ENCODE data around the gene SLC5A6.

Gene SLC5A6

DNA sequence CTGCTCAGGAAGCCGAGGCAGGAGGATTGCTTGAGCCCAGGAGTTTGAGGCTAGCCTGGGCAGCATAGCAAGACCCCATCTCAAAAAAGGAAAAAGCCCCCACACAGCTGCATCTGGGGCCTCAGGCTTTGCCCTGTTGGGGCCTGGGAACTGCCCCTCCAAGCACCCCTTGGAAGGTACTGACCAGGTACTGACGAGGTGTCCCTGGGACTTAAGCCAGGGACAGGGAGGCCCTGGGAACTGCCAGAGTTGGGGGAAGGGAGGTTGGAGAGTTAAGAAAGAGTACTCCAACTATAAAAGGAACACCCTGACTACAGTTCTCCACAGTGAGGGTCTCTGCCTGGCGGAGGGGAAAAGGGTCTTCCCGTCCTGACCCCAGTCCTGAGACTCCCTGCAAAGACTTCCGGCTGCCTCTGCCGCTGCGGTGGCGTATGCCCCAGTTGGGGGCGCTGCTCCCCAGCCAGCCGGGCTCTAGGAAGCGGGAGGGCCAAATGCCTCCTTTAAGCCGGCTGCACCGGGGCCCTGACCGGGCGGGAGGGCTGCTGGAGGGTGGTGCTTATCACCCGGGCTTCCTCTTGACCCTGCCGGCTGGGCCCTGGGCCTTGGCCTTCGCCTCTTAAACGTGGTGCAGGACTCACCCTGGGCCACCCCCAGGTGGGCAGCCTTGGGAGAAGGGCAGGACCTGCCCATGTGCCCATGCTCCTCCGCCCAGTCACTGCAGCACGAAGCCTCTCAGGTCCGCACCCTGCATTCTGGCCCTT, 38.0 kb upstream of the SLC5A6 start:
- no peak for TF ChIP-seq POLR2A (IDR thresholded peaks at IDR 0.05; ENCODE audit: low read depth, low read length)
- TF ChIP-seq PAX5 (IDR thresholded peaks at IDR 0.05; ENCODE audit: insufficient read depth, low read length, severe bottlenecking): no peak
- no peak for TF ChIP-seq POLR2AphosphoS5 (IDR thresholded peaks at IDR 0.05; ENCODE audit: low read depth, low read length)
- no peak for TF ChIP-seq TAF1 (IDR thresholded peaks at IDR 0.05; ENCODE audit: low read depth, low read length)
- TF ChIP-seq SPI1 (IDR thresholded peaks at IDR 0.05; ENCODE audit: low read depth, low read length): no peak
- TF ChIP-seq POU2F2 (IDR thresholded peaks at IDR 0.05; ENCODE audit: low read depth, low read length): no peak
- DNase-seq (ENCODE audit: insufficient read length, low spot score) (peak; percentile 80), FAIRE-seq (peak; percentile 13)

DNA sequence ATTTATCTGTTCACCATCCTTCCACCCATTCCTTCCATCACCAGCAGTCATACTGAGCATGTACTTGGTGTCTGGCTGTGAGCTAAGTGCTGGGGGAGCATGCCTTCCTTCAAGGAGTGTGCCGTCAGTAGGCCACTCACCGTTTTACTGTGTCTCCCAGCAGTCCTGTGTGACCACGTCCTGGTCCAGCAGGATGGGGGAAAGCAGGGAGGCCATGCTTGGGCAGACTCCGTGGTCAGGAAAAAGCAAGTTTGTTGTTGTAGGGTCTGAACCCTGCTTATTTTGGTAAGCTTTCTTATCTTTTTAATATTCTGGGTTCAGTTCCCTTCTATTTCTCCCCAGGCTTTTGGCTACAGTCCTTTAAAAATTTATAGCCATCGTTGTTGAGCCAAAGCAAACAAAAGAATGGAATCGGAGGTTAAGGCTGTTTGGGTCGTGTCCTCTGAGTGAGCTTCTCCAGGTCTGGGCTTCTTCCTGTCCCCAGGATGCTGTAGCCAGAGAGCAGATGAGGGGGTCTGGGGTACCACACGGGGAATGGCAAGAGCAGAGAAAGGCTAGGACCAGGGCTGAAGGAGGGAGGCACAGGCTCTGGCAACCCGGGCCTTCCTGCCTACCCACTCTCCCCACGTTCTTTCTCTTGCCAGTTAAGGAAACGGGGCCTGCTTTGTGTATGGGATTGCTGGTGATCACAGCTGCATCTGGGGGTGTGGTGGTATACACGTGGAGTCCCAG, 37.3 kb upstream of the SLC5A6 start:
- FAIRE-seq: no peak

DNA sequence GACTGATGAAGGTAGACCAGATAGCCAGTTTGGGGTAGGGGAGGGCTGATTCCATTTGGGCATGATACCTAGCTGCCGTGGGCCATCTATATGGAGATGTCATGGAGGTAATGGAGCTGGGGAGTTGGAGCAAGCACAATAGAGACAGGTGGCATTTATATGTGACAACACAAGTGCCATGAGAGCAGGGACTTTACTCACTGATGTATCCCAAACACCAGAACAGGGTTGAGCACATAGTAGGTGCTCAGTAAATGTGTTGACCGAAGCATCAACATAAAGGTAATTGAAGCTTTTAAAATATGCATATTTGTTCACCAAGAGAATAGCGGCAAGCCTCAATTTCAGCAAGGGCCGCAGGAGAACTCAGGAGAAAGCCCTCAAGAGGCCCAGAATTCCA, 35.8 kb upstream of the SLC5A6 start:
- FAIRE-seq: no peak
- no peak for TF ChIP-seq POLR2A (IDR thresholded peaks at IDR 0.05; ENCODE audit: low read depth, low read length)
- TF ChIP-seq POU2F2 (IDR thresholded peaks at IDR 0.05; ENCODE audit: low read depth, low read length): no peak
- no peak for TF ChIP-seq TAF1 (IDR thresholded peaks at IDR 0.05; ENCODE audit: low read depth, low read length)
- no peak for TF ChIP-seq SPI1 (IDR thresholded peaks at IDR 0.05; ENCODE audit: low read depth, low read length)
- no peak for TF ChIP-seq PAX5 (IDR thresholded peaks at IDR 0.05; ENCODE audit: insufficient read depth, low read length, severe bottlenecking)
- no peak for TF ChIP-seq POLR2AphosphoS5 (IDR thresholded peaks at IDR 0.05; ENCODE audit: low read depth, low read length)
- no peak for DNase-seq (ENCODE audit: insufficient read length, low spot score)

More for the DNA sequence above, 37.3 kb upstream of the SLC5A6 start:
- DNase-seq (ENCODE audit: insufficient read length, low spot score): no peak
- no peak for TF ChIP-seq SPI1 (IDR thresholded peaks at IDR 0.05; ENCODE audit: low read depth, low read length)
- TF ChIP-seq POLR2AphosphoS5 (IDR thresholded peaks at IDR 0.05; ENCODE audit: low read depth, low read length): no peak
- TF ChIP-seq POLR2A (IDR thresholded peaks at IDR 0.05; ENCODE audit: low read depth, low read length): no peak
- TF ChIP-seq TAF1 (IDR thresholded peaks at IDR 0.05; ENCODE audit: low read depth, low read length): no peak
- no peak for TF ChIP-seq PAX5 (IDR thresholded peaks at IDR 0.05; ENCODE audit: insufficient read depth, low read length, severe bottlenecking)
- no peak for TF ChIP-seq POU2F2 (IDR thresholded peaks at IDR 0.05; ENCODE audit: low read depth, low read length)

DNA sequence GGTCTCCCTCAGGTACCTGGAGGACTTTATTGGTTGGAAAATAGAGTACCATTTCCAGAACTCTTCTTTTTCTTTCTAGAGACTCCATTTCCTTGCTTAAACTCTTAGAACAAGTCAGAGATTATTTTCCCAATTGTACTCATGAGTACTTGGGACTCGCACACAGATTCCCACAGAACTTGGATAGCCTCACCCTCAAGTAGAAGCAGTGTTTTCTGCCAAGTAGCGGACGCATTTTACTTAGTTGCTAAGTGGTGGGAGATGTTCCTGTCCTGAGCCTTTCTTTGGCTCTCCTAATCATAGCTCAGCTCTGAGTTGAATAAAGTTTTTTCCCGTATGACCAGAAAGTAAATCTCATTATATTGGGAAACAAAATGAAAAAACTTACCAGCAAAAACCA, 33.6 kb upstream of the SLC5A6 start:
- no peak for TF ChIP-seq POLR2A (IDR thresholded peaks at IDR 0.05; ENCODE audit: low read depth, low read length)
- no peak for TF ChIP-seq POU2F2 (IDR thresholded peaks at IDR 0.05; ENCODE audit: low read depth, low read length)
- FAIRE-seq: no peak
- no peak for DNase-seq (ENCODE audit: insufficient read length, low spot score)

DNA sequence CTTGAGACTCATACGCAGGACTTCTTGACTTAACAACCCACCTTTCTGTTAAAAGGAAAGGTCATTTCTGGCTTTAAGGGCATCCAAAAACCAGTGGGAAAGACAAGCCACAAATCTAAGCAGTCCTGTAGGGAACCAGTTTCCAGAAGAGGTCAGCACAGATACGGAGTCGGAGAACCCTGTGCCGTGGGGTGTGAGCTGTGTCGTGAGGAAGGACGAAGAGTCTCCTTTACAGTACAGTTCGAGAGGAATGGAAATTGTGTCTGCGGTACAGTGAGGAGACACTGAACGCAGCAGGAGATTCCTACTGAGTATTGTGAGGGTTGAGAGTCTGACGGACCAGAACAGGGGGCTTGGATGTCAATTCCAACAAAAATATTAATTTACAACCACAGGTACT, 33.0 kb upstream of the SLC5A6 start:
- FAIRE-seq (no peak), DNase-seq (ENCODE audit: insufficient read length, low spot score) (no peak)
- TF ChIP-seq TAF1 (IDR thresholded peaks at IDR 0.05; ENCODE audit: low read depth, low read length) (no peak), POLR2AphosphoS5 (IDR thresholded peaks at IDR 0.05; ENCODE audit: low read depth, low read length) (0 out of 2 replicates have a peak, but pooled peaks have one; percentile 1)

DNA sequence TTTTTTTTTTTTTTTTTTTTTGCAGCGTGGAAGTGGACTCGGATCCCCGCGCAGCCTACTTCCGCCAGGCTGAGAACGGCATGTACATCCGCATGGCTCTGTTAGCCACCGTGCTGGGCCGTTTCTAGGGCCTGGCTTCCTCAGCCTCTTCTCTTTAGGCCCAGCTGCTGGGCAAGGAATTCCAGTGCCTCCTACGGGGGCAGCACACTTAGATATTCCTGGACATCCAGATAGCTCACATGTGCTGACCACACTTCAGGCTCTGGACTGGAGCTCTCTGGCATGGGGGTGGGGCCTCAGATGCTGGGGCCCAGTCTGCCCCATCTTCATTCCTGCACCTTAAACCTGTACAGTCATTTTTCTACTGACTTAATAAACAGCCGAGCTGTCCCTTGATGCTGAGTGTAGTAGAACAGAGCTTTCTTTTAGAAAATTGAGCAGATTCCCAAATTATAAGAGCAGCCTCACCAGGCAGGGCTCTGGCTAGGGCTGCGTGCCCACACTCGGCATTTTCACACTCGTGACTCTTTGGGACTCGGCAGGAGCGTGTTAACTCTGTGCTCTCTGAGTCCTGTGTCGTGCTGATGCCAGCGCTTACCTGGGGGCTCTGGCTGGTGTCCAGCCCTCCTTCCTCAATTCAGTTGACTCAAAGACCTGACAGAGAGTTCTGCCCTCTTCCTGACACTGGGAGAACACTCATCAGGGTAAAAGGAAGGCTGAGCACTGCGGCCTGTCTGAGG, 31.5 kb upstream of the SLC5A6 start:
- FAIRE-seq: no peak
- DNase-seq (ENCODE audit: insufficient read length, low spot score): no peak
- TF ChIP-seq POLR2AphosphoS5 (IDR thresholded peaks at IDR 0.05; ENCODE audit: low read depth, low read length) (no peak), TAF1 (IDR thresholded peaks at IDR 0.05; ENCODE audit: low read depth, low read length) (no peak), SPI1 (IDR thresholded peaks at IDR 0.05; ENCODE audit: low read depth, low read length) (no peak), POLR2A (IDR thresholded peaks at IDR 0.05; ENCODE audit: low read depth, low read length) (no peak), PAX5 (IDR thresholded peaks at IDR 0.05; ENCODE audit: insufficient read depth, low read length, severe bottlenecking) (no peak), POU2F2 (IDR thresholded peaks at IDR 0.05; ENCODE audit: low read depth, low read length) (no peak)

DNA sequence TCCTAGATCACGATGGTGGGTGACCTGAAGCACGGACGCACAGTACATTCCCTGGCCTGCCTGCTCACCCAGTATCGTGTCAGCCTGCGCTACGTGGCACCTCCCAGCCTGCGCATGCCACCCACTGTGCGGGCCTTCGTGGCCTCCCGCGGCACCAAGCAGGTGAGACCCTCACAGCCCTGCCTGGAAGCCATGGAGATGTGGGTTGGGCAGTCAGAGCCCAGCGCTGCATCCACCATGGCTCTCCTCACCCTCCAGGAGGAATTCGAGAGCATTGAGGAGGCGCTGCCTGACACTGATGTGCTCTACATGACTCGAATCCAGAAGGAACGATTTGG, 30.5 kb upstream of the SLC5A6 start:
- no peak for FAIRE-seq
- TF ChIP-seq PAX5 (IDR thresholded peaks at IDR 0.05; ENCODE audit: insufficient read depth, low read length, severe bottlenecking) (no peak), POU2F2 (IDR thresholded peaks at IDR 0.05; ENCODE audit: low read depth, low read length) (no peak), TAF1 (IDR thresholded peaks at IDR 0.05; ENCODE audit: low read depth, low read length) (no peak), POLR2A (IDR thresholded peaks at IDR 0.05; ENCODE audit: low read depth, low read length) (no peak), SPI1 (IDR thresholded peaks at IDR 0.05; ENCODE audit: low read depth, low read length) (no peak), POLR2AphosphoS5 (IDR thresholded peaks at IDR 0.05; ENCODE audit: low read depth, low read length) (no peak)
- no peak for DNase-seq (ENCODE audit: insufficient read length, low spot score)

DNA sequence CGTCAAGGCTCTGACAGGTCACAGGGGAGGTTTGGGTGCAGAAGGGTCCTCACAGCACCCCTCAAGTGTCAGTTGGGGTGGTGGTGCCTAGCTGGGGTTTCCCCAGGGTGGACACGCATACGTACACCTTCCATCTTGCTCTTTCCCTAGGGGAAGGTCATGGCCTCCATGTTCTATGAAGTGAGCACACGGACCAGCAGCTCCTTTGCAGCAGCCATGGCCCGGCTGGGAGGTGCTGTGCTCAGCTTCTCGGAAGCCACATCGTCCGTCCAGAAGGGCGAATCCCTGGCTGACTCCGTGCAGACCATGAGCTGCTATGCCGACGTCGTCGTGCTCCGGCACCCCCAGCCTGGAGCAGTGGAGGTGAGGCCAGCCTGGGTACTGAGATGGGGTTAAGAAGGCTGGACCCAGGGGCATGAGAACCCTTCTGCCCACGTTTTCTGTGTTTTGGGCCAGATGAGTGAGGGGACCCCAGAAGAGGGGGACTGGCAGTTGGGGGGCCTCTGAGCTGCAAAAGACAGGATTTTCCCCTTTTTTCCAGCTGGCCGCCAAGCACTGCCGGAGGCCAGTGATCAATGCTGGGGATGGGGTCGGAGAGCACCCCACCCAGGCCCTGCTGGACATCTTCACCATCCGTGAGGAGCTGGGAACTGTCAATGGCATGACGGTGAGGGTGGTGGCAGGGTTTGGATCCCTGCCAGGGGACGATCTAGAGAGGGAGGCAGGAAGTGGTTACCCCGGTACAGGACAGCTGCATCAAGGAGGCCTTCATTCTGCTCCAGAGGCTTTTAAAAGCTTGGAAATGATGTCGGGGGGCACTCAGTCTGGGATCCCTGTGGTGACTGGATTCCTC, 29.9 kb upstream of the SLC5A6 start:
- TF ChIP-seq PAX5 (IDR thresholded peaks at IDR 0.05; ENCODE audit: insufficient read depth, low read length, severe bottlenecking) (no peak), TAF1 (IDR thresholded peaks at IDR 0.05; ENCODE audit: low read depth, low read length) (no peak), POLR2AphosphoS5 (IDR thresholded peaks at IDR 0.05; ENCODE audit: low read depth, low read length) (no peak)
- DNase-seq (ENCODE audit: insufficient read length, low spot score) (no peak), FAIRE-seq (no peak)

DNA sequence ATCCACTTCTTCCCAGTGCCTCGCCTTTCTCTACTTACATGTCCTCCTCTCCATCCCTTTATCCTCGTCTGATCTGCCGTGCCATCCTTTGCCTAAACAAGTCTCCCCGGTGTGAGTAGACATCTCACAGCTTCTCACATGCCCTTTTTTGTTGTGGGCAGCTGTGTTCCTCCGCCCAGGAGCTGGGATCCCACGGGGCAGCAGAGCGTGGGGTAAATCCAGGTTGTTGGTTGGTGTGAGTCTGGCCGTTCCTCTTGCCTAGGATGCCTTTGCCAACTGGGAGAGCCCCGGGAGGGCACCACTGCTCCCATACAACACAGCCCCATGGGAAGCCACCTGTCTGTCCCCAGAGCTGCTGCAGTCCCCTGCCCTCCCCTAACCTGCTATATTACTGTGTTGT, 28.3 kb upstream of the SLC5A6 start:
- TF ChIP-seq TAF1 (IDR thresholded peaks at IDR 0.05; ENCODE audit: low read depth, low read length) (no peak), POU2F2 (IDR thresholded peaks at IDR 0.05; ENCODE audit: low read depth, low read length) (no peak), POLR2AphosphoS5 (IDR thresholded peaks at IDR 0.05; ENCODE audit: low read depth, low read length) (no peak), POLR2A (IDR thresholded peaks at IDR 0.05; ENCODE audit: low read depth, low read length) (no peak), SPI1 (IDR thresholded peaks at IDR 0.05; ENCODE audit: low read depth, low read length) (no peak), PAX5 (IDR thresholded peaks at IDR 0.05; ENCODE audit: insufficient read depth, low read length, severe bottlenecking) (no peak)
- FAIRE-seq (no peak), DNase-seq (ENCODE audit: insufficient read length, low spot score) (no peak)
